Liver (tissue), 9 donors: ENCODE data around the gene CGNL1. TPM values are rescaled to one million over a fixed set of nuclear protein-coding genes. Genes with fewer than 3 reads are reported as not detected.

Experiments used
- DNase-seq: peaks from one replicate; pipeline ENCODE4 v3.0.0-alpha.2; 2017; ENCODE audit warnings: low spot score
- H3K27ac ChIP-seq, 2 donors: one replicate each; pipeline ENCODE4 v1.7.0; 2013; ENCODE audit warnings: inconsistent platforms in 2 of 2, low read length in 2 of 2, control low read depth in 1 of 2, low read depth in 1 of 2, mild to moderate bottlenecking in 1 of 2
- H3K27me3 ChIP-seq, 4 donors: one replicate each; pipeline versions ENCODE4 v1.6.1 to v1.7.0; 2013; ENCODE audit warnings: low read length in 3 of 4, inconsistent platforms in 1 of 4, mild to moderate bottlenecking in 1 of 4, moderate library complexity in 1 of 4; ENCODE audit not compliant: control insufficient read depth in 4 of 4, insufficient read depth in 4 of 4
- H3K36me3 ChIP-seq, 4 donors: one replicate each; pipeline versions ENCODE4 v1.6.1 to v1.7.0; 2013; ENCODE audit warnings: low read length in 3 of 4, mild to moderate bottlenecking in 3 of 4, low read depth in 1 of 4, moderate library complexity in 1 of 4; ENCODE audit not compliant: control insufficient read depth in 4 of 4, insufficient read depth in 3 of 4
- H3K4me1 ChIP-seq, 4 donors: one replicate each; pipeline versions ENCODE4 v1.6.1 to v1.7.0; 2013; ENCODE audit warnings: low read length in 3 of 4, mild to moderate bottlenecking in 3 of 4, moderate library complexity in 1 of 4; ENCODE audit not compliant: control insufficient read depth in 4 of 4, insufficient read depth in 4 of 4
- H3K4me3 ChIP-seq, 3 donors: one replicate each; pipeline versions ENCODE4 v1.6.1 to v1.7.0; 2013; ENCODE audit warnings: low read length in 3 of 3, control low read depth in 1 of 3, low read depth in 1 of 3, mild to moderate bottlenecking in 1 of 3
- H3K9ac ChIP-seq, 2 donors: one replicate each; pipeline ENCODE4 v1.7.0; 2013; ENCODE audit warnings: low read length in 2 of 2, mild to moderate bottlenecking in 2 of 2, moderate library complexity in 2 of 2, control low read depth in 1 of 2, low read depth in 1 of 2
- H3K9me3 ChIP-seq, 4 donors: one replicate each; pipeline versions ENCODE4 v1.6.1 to v1.7.0; 2013; ENCODE audit warnings: low read length in 3 of 4; ENCODE audit not compliant: control insufficient read depth in 4 of 4
- EGR1 ChIP-seq, 2 donors: IDR thresholded peaks; 2 replicates each; pipeline ENCODE4 v1.6.1; 2016 to 2018; ENCODE audit warnings: antibody characterized with exemption in 2 of 2, low read depth in 2 of 2
- FOXA1 ChIP-seq: IDR thresholded peaks from 2 replicates; pipeline ENCODE4 v1.6.1; 2016; ENCODE audit warnings: antibody characterized with exemption
- FOXA2 ChIP-seq: IDR thresholded peaks from 2 replicates; pipeline ENCODE4 v1.6.1; 2016; ENCODE audit warnings: antibody characterized with exemption
- GABPA ChIP-seq, 2 donors: IDR thresholded peaks in 1 of 2; conservative IDR thresholded peaks in 1 of 2; 2 replicates each; pipeline ENCODE4 v1.6.1; 2016; ENCODE audit warnings: antibody characterized with exemption in 2 of 2, mild to moderate bottlenecking in 1 of 2, moderate library complexity in 1 of 2
- HNF4A ChIP-seq, 2 donors: conservative IDR thresholded peaks; 2 replicates each; pipeline ENCODE4 v1.6.1; 2016; ENCODE audit warnings: antibody characterized with exemption in 2 of 2, mild to moderate bottlenecking in 2 of 2
- HNF4G ChIP-seq: IDR thresholded peaks from 2 replicates; pipeline ENCODE4 v1.6.1; 2016; ENCODE audit warnings: antibody characterized with exemption
- JUND ChIP-seq, 2 donors: IDR thresholded peaks; 2 replicates each; pipeline ENCODE4 v1.6.1; 2016; ENCODE audit warnings: antibody characterized with exemption in 2 of 2
- NR2F2 ChIP-seq: IDR thresholded peaks from 2 replicates; pipeline ENCODE4 v1.6.1; 2016; ENCODE audit warnings: antibody characterized with exemption
- RAD21 ChIP-seq, 2 donors: IDR thresholded peaks; 2 replicates each; pipeline ENCODE4 v1.6.1; 2016; ENCODE audit warnings: antibody characterized with exemption in 2 of 2, mild to moderate bottlenecking in 2 of 2
- RXRA ChIP-seq, 2 donors: IDR thresholded peaks; 2 replicates each; pipeline ENCODE4 v1.6.1; 2017 to 2018; ENCODE audit warnings: antibody characterized with exemption in 2 of 2, mild to moderate bottlenecking in 1 of 2
- SP1 ChIP-seq: IDR thresholded peaks from 2 replicates; pipeline ENCODE4 v1.6.1; 2018; ENCODE audit warnings: antibody characterized with exemption, mild to moderate bottlenecking
- TAF1 ChIP-seq: conservative IDR thresholded peaks from 2 replicates; pipeline ENCODE4 v1.6.1; 2016; ENCODE audit warnings: antibody characterized with exemption, mild to moderate bottlenecking
- YY1 ChIP-seq: IDR thresholded peaks from 2 replicates; pipeline ENCODE4 v1.6.1; 2016; ENCODE audit warnings: antibody characterized with exemption, mild to moderate bottlenecking
- WGBS: extraction: QIAGEN DNeasy Blood & Tissue Kit; methylation state at CpG from one replicate; pipeline ENCODE4 v1.1.7; 2013; 5-methylcytosine and 5-hydroxymethylcytosine counted together
- polyA plus RNA-seq, 2 donors: library from polyadenylated mRNA; stranded (reverse) in 1 of 2; unstranded in 1 of 2; fragments of 200-250 nt in 1 of 2; fragments of >200 nt in 1 of 2; fragmentation: Nextera tagmentation in 1 of 2; extraction: Ambion mirVana in 1 of 2; gene quantifications; one replicate each; pipeline versions ENCODE4 v1.2.1 to v1.2.3, GENCODE V29; 2013 to 2015
- total RNA-seq, 2 donors: library from RNA; depleted of rRNA; stranded (reverse); fragments of >200 nt; gene quantifications; one replicate each; pipeline ENCODE4 v1.2.3, GENCODE V29; 2014
- TF ChIP-seq, protein P1 (sequence below): IDR thresholded peaks from 2 replicates; pipeline ENCODE4 v1.6.1; 2016; ENCODE audit warnings: antibody characterized with exemption, mild to moderate bottlenecking
- TF ChIP-seq, protein P2 (sequence below): IDR thresholded peaks from 2 replicates; pipeline ENCODE4 v1.6.1; 2016; ENCODE audit warnings: antibody characterized with exemption
- TF ChIP-seq, protein P3 (sequence below): IDR thresholded peaks from 2 replicates; pipeline ENCODE4 v1.6.1; 2016; ENCODE audit warnings: antibody characterized with exemption
- TF ChIP-seq, protein P4 (sequence below): IDR thresholded peaks from 2 replicates; pipeline ENCODE4 v1.6.1; 2016; ENCODE audit warnings: antibody characterized with exemption
- TF ChIP-seq, protein P5 (sequence below): fragments of 150-350 bp; IDR thresholded peaks from 2 replicates; pipeline ENCODE4 v1.5.1; 2017; ENCODE audit warnings: improper control_type of control experiment, low read depth, low read length; ENCODE audit not compliant: missing input control
- donor health status: healthy.
- donor health status: healthy.
- donor health status: healthy.
- donor health status: healthy.
- donor health status: healthy.

CGNL1 gene
- total and polyA plus RNA-seq, 4 donors, result 12.0 to 31.9 (median 16.1) TPM

DNA sequence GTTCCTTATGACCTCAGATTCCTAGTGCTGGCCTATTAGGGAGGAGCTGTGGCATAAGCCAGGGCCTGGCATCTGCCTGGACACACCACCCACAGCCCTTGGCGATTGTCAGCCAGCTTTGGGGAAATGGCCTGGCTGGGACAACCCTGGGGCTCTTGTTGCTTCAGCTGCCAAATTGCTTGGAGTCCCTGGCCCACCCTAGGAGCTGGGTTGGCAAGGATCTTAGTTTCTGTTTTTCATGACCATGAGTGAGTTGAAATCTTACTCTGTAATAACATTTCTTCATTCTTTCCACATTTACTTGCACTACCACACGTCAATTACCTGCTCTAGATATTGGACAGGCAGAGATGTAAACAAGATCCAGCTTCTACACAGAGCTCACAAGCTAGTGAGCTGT is 213.4 kb downstream of the CGNL1 start:
- H3K36me3 ChIP-seq, result no peaks in the 10 kb centered on the region
- no peak overlapping the region for H3K27ac ChIP-seq
- peaks cover 0 to 2% (median 0%) of the 10 kb centered on the region in 4 donors for H3K27me3 ChIP-seq
- no peak for DNase-seq
- TF ChIP-seq EGR1 (IDR thresholded peaks at IDR 0.05; ENCODE audit: low read depth in 2 of 2) (no peak), HNF4A (conservative IDR thresholded peaks at IDR 0.05) (no peak), RAD21 (IDR thresholded peaks at IDR 0.05) (no peak)
- TF ChIP-seq, protein P1, sequence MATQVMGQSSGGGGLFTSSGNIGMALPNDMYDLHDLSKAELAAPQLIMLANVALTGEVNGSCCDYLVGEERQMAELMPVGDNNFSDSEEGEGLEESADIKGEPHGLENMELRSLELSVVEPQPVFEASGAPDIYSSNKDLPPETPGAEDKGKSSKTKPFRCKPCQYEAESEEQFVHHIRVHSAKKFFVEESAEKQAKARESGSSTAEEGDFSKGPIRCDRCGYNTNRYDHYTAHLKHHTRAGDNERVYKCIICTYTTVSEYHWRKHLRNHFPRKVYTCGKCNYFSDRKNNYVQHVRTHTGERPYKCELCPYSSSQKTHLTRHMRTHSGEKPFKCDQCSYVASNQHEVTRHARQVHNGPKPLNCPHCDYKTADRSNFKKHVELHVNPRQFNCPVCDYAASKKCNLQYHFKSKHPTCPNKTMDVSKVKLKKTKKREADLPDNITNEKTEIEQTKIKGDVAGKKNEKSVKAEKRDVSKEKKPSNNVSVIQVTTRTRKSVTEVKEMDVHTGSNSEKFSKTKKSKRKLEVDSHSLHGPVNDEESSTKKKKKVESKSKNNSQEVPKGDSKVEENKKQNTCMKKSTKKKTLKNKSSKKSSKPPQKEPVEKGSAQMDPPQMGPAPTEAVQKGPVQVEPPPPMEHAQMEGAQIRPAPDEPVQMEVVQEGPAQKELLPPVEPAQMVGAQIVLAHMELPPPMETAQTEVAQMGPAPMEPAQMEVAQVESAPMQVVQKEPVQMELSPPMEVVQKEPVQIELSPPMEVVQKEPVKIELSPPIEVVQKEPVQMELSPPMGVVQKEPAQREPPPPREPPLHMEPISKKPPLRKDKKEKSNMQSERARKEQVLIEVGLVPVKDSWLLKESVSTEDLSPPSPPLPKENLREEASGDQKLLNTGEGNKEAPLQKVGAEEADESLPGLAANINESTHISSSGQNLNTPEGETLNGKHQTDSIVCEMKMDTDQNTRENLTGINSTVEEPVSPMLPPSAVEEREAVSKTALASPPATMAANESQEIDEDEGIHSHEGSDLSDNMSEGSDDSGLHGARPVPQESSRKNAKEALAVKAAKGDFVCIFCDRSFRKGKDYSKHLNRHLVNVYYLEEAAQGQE, result no peak
- TF ChIP-seq, protein P2, sequence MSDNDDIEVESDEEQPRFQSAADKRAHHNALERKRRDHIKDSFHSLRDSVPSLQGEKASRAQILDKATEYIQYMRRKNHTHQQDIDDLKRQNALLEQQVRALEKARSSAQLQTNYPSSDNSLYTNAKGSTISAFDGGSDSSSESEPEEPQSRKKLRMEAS, result no peak
- WGBS, result 82% methylated on average over 2 of the region's 2 CpGs
- no peak overlapping the region for H3K4me3 ChIP-seq
- H3K9me3 ChIP-seq, result no peaks in the 10 kb centered on the region
- H3K4me1 ChIP-seq, result peaks cover 0 to 5% (median 4%) of the 10 kb centered on the region in 4 donors
- no peak overlapping the region for H3K9ac ChIP-seq

DNA sequence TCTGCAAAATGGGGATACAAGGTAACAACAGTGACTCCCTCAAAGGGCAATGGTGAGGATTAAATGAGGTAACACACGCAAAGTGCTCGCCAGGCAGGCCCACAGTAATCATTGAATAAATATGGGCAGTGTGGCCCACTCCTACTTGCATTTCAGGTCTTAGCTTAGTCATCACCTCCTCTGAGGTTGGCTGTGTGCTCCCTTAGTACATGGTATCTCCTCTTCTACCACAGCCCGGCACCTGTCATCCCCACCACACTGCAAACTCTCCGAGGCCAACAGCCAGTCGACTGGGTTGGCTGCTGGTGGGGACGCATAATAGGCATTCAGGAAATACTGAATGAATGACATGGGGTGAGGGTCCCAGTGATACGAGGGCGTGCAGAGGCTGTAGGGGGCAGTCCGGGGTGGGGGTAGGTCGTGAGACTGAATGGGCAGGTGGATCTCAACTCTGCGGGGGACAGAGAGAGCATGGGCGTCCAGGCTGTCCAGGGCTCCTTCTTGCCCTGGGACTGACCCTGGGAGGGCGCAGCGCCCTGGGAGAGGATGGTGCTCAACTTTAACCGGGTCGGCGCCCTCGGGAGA is 215.0 kb downstream of the CGNL1 start:
- WGBS, result 26% methylated on average over 18 of the region's 18 CpGs
- no peak for DNase-seq
- no peaks in the 10 kb centered on the region for H3K9me3 ChIP-seq
- no peaks in the 10 kb centered on the region for H3K36me3 ChIP-seq
- H3K9ac ChIP-seq, result no peak overlapping the region
- peaks cover 0 to 2% (median 0%) of the 10 kb centered on the region in 4 donors for H3K27me3 ChIP-seq
- H3K27ac ChIP-seq, result no peak overlapping the region
- H3K4me3 ChIP-seq, result peak overlapping the region in 1 of 3 donors; percentile 56
- peaks cover 0 to 5% (median 4%) of the 10 kb centered on the region in 4 donors for H3K4me1 ChIP-seq
- TF ChIP-seq HNF4A (conservative IDR thresholded peaks at IDR 0.05) (no peak), GABPA (IDR thresholded peaks at IDR 0.05 in 1 of 2, conservative IDR thresholded peaks at IDR 0.05 in 1 of 2) (no peak), YY1 (no peak), NR2F2 (no peak), FOXA2 (no peak), TAF1 (no peak), FOXA1 (no peak), RXRA (IDR thresholded peaks at IDR 0.05) (no peak), SP1 (no peak), JUND (IDR thresholded peaks at IDR 0.05) (no peak), HNF4G (no peak), EGR1 (IDR thresholded peaks at IDR 0.05; ENCODE audit: low read depth in 2 of 2) (no peak), RAD21 (IDR thresholded peaks at IDR 0.05) (no peak)
- TF ChIP-seq, protein P1, result no peak
- TF ChIP-seq, protein P3, sequence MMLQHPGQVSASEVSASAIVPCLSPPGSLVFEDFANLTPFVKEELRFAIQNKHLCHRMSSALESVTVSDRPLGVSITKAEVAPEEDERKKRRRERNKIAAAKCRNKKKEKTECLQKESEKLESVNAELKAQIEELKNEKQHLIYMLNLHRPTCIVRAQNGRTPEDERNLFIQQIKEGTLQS, result no peak
- TF ChIP-seq, protein P4, sequence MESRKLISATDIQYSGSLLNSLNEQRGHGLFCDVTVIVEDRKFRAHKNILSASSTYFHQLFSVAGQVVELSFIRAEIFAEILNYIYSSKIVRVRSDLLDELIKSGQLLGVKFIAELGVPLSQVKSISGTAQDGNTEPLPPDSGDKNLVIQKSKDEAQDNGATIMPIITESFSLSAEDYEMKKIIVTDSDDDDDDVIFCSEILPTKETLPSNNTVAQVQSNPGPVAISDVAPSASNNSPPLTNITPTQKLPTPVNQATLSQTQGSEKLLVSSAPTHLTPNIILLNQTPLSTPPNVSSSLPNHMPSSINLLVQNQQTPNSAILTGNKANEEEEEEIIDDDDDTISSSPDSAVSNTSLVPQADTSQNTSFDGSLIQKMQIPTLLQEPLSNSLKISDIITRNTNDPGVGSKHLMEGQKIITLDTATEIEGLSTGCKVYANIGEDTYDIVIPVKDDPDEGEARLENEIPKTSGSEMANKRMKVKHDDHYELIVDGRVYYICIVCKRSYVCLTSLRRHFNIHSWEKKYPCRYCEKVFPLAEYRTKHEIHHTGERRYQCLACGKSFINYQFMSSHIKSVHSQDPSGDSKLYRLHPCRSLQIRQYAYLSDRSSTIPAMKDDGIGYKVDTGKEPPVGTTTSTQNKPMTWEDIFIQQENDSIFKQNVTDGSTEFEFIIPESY, result no peak
- TF ChIP-seq, protein P2, result no peak
- TF ChIP-seq, protein P5, sequence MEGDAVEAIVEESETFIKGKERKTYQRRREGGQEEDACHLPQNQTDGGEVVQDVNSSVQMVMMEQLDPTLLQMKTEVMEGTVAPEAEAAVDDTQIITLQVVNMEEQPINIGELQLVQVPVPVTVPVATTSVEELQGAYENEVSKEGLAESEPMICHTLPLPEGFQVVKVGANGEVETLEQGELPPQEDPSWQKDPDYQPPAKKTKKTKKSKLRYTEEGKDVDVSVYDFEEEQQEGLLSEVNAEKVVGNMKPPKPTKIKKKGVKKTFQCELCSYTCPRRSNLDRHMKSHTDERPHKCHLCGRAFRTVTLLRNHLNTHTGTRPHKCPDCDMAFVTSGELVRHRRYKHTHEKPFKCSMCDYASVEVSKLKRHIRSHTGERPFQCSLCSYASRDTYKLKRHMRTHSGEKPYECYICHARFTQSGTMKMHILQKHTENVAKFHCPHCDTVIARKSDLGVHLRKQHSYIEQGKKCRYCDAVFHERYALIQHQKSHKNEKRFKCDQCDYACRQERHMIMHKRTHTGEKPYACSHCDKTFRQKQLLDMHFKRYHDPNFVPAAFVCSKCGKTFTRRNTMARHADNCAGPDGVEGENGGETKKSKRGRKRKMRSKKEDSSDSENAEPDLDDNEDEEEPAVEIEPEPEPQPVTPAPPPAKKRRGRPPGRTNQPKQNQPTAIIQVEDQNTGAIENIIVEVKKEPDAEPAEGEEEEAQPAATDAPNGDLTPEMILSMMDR, result no peak
